ENCODE measurements around the gene CEMIP2.

DNA sequence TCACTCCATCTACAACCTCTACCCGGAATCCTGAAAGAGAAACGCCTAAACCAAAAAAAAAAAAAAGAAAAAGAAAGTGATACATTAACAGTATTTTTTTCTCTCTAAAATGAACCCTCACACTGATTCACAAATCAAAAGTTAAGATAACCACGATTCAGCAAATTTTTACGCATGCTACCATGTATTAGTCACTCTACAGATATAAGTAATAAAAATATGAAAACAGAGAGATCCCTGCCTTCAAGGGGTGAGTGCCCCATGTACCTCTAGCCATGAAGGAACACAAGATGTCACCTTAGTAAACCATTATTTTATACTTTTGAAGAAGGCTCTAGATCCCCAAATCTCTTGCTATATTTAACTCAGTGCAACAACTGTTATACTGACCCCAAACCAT, 33.4 kb downstream of the CEMIP2 start:
- TF ChIP-seq YY1 (IDR thresholded peaks at IDR 0.05; ENCODE audit: low read depth, low read length) (no peak), PAX8 (IDR thresholded peaks at IDR 0.05) (no peak), RCOR1 (conservative IDR thresholded peaks at IDR 0.05; ENCODE audit: low read depth, low read length) (no peak), RB1 (IDR thresholded peaks at IDR 0.05; ENCODE audit: borderline replicate concordance) (no peak), POLR2AphosphoS5 (IDR thresholded peaks at IDR 0.05; ENCODE audit: low read length) (no peak), CTCF (IDR thresholded peaks at IDR 0.05 in 2 of 3, conservative IDR thresholded peaks at IDR 0.05 in 1 of 3; ENCODE audit: control insufficient read depth in 2 of 3, extremely low read depth in 1 of 3, insufficient read depth in 1 of 3, low read depth in 3 of 3, low read length in 3 of 3) (no peak), BACH1 (IDR thresholded peaks at IDR 0.05; ENCODE audit: borderline replicate concordance) (no peak)

All from GM12878 (cell line).